ENCODE results near the gene RASGRP1.

- TF ChIP-seq CTCF (IDR thresholded peaks at IDR 0.05) (no peak), POLR2A (IDR thresholded peaks at IDR 0.05) (no peak), POLR2AphosphoS5 (IDR thresholded peaks at IDR 0.05) (no peak), EP300 (IDR thresholded peaks at IDR 0.05) (no peak)
These were observed 41.1 kb upstream of the RASGRP1 start for GRCh38 chr15:38605744-38606143.

Data from suprapubic skin (tissue), 4 donors.